ENCODE data around the gene DNMT1.
"Not testable (repeated sequence)": the region's sequence is repeated elsewhere in the genome, so short reads cannot be mapped to it uniquely, and the experiment has no call there.

The DNMT1 gene

GRCh38 chr19:10194500-10195198, at the start of gene DNMT1:
Gene DNMT1 (minus strand): TSS chr19:10194953. CDS start chr19:10194899, 54 bp downstream.
- FAIRE-seq (peak; percentile 66), DNase-seq (ENCODE audit: low spot score) (peak; percentile 94)

GRCh38 chr19:10243606-10244005, 48.9 kb upstream of the DNMT1 start:
- FAIRE-seq (no peak), DNase-seq (ENCODE audit: low spot score) (no peak)

DNA sequence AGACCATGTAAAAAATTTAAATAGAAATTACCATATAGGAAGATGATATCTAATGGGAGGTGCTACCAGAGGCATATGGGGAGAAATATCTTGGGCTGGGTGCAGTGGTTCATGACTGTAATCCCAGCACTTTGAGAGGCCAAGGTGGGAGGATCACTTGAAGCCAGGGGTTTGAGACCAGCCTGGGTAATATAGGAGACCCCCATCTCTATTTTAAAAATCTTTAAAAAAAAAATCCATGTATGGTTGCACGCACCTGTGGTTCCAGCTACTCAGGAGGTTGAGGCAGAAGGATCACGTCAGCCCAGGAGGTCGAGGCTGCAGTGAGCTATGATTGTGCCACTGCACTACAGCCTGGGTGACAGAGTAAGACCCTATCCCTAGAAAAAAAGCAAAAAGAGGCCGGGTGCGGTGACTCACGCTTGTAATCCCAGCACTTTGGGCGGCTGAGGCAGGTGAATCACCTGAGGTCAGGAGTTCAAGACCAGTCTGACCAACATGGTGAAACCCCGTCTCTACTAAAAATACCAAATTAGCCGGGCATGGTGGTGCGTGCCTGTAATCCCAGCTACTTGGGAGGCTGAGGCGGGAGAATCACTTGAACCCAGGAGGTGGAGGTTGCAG, 47.2 kb upstream of the DNMT1 start:
- DNase-seq (ENCODE audit: low spot score); FAIRE-seq: not testable (repeated sequence)

DNA sequence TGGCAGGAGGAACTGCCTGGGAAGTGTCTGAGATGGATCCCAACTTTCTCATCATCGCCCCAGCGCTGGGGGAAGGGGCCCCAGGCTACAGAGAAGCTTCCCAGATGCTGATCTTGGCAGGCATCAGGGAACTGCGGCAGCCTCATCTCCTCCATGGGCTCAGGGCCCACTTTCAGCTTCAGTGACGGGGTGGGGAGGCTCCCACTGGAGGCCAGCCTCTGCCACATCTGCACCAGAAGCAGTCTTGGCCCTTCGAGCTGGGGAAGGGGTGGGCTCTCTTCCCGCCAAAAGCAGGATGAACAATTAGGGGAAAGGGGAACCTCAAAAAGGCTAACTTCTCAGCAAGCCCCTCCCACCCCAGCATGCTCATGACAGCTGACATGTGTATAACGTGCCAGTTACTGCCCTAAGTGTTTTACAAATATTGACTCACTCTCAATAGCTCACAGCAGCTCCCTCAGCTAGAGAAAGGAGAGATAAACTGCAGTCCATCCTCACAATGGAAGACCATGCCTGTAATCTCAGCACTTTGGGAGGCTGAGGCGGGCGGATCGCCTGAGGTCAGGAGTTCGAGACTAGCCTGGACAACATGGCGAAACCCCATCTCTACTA, 43.5 kb upstream of the DNMT1 start:
- no peak for DNase-seq (ENCODE audit: low spot score)
- FAIRE-seq: no peak

DNA sequence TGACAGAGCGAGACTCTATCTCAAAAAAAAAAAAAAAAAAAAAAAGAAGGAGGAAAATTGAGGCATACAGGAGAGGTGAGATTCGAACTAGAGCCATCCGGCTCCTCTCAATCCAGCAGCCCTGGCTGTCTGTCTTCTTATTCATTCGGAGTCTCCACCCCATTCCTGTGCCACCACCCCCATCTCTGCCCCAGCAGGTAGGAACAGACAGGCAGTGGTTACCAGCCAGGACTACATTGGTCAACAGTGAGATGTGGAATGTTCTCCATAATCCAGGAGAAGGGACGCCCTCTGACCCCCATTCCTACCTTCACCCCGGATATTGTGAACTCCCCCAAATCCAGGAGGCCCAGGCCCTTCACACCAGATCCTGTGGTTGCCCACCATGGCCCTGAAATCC, 42.9 kb upstream of the DNMT1 start:
- FAIRE-seq (no peak), DNase-seq (ENCODE audit: low spot score) (no peak)

DNA sequence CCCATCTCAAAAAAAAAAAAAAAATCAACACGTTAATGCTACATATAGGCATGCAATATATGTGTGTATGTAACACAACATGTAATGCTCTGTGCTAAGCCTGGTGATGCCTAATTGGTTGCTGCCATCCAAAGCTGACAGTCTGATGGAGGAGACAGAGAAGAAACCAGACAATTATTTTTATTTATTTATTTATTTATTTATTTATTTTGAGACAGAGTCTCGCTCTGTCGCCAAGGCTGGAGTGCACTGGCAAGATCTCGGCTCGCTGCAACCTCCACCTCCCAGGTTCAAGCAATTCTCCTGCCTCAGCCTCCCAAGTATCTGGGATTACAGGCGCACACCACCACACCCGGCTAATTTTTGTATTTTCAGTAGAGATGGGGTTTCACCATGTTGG, 40.7 kb upstream of the DNMT1 start:
- not testable (repeated sequence) for DNase-seq (ENCODE audit: low spot score); FAIRE-seq

DNA sequence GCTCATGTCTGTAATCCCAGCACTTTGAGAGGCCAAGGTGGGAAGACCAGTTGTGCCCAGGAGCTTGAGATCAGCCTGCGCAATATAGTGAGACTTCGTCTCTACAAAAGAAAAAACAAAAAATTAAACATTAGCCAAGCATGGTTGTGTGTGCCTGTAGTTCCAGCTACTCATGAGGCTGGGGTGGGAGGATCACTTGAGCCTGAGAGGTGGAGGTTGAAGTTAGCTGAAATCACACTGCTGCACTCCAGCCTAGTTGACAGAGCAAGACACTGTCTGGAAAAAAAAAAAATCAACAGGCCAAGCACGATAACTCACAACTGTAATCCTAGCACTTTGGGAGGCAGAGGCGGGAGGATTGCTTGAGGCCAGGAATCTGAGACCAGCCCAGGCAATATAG, 40.2 kb upstream of the DNMT1 start:
- no peak for FAIRE-seq

GRCh38 chr19:10233946-10234345, 39.2 kb upstream of the DNMT1 start:
- no peak for DNase-seq (ENCODE audit: low spot score)
- FAIRE-seq: no peak

More for the DNA sequence above, 40.2 kb upstream of the DNMT1 start:
- DNase-seq (ENCODE audit: low spot score): no peak

DNA sequence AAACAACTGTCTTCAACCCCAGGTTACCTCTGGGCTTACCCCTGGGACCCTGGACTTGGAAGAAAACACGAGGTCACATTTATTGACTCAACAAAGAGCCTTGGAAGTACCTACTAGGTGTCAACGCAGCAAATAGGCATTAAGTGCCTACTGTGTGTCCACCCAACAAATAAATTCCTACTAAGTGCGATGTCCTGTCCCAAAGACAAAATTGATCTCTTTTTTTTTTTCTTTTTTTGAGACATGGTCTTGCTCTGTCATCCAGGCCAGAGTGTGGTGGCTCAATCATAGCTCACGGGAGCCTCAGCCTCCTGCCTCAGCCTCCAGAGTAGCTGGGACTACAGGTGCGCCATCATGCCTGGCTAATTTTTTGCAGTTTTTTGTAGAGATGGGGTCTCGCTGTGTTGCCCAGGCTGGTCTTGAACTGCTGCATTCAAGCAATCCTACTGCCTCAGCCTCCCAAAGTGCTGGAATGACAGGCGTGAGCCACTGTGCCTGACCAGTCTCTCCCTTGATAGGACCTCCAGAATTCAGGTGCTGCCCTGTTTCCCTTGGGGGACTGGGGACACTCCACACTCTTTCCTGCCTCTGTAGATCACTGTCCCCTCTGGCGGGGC, 37.0 kb upstream of the DNMT1 start:
- FAIRE-seq (no peak), DNase-seq (ENCODE audit: low spot score) (no peak)

DNA sequence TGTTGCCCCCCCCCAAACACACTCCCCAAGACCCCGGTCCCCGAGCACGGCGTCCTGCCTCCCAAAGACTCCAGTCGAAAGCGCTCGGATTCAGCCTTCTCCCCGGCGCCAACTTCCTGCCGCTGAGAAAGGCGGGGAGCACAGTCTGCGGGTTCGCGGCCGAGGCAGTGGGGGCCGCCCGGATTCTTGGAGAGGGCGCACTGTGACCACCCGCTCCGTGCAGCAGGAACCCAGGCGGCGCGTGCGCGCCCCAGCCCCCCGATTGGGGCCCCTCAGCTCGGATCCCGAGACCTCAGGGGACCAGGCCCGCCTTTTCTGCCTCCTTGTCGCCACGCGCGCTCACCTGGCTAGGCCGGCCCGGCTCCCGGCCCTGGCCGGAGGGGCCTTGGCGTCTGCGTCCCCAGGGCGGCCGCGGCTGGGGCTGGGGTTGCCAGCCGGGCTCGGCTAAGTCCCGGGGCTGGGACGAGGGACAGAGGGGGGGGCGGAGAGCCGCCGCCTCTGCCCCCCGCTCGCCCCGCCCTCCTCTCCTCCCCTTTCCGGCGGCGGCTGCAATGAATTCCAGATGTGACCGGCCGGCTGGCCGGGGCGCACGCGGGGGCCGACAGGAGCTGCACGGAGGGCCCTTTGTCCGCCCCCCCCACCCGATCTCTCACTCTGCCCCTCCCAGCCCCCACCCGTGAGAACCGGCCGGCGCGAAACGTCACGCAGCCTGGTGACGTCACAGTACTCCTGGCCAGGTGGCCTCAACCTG, 36.3 kb upstream of the DNMT1 start, which contains the start of gene S1PR2:
S1PR2 (minus strand) TSS at position 471 of the 751 bp plus-strand sequence. CDS start 6,426 bp downstream, outside the sequence.
- no peak for FAIRE-seq
- DNase-seq (ENCODE audit: low spot score): peak; percentile 12

- FAIRE-seq (no peak), DNase-seq (ENCODE audit: low spot score) (no peak)
Observed at GRCh38 chr19:10230173-10230860, 35.6 kb upstream of the DNMT1 start.

DNA sequence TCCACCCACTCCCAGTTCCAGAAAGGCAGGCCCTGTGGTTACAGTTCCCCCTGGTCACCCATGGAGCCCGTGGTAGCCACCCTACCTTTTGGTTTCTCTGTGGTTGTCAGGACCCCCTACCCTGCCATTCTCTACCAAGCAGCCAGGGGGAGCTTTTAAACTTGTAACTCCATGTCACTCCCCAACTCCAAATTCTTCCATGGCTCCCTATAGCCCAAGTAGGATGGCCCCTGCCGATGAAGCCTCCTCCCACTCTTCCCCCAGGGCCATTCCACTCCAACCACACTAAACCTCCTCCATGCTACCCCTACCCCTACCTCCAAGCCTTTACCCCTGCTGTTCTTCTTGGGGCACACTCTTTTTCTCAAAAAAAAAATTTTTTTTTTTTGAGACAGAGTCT, 34.2 kb upstream of the DNMT1 start:
- no peak for FAIRE-seq
- DNase-seq (ENCODE audit: low spot score): no peak

GRCh38 chr19:10228393-10228792, 33.6 kb upstream of the DNMT1 start:
- no peak for FAIRE-seq
- no peak for DNase-seq (ENCODE audit: low spot score)

DNA sequence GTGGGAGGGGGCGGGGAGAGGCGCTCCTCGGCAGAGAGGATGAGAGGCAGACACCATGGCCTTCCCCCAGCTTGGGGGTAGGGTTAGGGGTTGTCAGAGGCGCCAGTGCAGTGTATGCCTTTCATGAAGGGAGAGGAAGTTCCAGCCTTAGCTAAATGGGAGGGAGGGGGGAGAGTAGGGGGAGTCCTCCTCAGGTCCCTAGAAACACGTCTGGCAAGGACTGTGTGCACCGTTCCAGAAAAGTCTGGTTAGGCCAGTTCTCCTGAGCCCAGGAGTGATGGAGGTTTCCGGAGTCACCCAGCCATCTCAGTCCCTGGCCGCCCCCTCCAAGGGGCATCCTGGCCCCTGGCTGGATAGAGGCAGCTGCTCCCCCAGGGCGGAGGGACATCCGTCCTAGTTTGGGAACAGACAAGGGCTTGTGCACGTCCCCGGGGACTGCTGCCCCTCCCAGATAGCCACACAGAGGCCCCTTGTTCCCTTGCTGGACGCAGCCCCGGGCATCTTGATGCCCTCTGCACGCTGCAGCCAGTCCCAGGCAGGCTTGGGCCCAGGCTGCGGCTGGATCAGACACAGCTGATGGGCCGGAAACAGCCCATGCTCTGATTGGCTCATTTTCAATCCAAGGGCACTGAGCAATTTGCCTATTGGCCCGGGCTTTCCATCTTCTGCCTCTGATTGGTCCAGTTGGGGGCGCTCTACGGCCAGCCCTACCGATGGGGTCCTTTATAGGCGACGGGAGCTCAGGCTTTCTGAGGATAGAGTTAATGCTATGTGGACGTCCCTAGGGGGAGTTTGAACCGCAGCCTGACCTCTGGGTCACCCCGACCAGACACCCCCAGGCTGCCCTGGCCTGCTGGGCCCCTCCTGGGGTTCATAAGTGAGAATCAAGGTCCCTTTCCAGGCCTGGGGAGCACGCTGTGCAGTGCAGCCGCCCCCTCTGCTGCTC, 32.5 kb upstream of the DNMT1 start:
- DNase-seq (ENCODE audit: low spot score) (no peak), FAIRE-seq (no peak)

- FAIRE-seq (no peak), DNase-seq (ENCODE audit: low spot score) (no peak)
Observed at GRCh38 chr19:10226376-10227025, 31.7 kb upstream of the DNMT1 start.

GRCh38 chr19:10226021-10226375, 31.2 kb upstream of the DNMT1 start:
- FAIRE-seq: no peak

DNA sequence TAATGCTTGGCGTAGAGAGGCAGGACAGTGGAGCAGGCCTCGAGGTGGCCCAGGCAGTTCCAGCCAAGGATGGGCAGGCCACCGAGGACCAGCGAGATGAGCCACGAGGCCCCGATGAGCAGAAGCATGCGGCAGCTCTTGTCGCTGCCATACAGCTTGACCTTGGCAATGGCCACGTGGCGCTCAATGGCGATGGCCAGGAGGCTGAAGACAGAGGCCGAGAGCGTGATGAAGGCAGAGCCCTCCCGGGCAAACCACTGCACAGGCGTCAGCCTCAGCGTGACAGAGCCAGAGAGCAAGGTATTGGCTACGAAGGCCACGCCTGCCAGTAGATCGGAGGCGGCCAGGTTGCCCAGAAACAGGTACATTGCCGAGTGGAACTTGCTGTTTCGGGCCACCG, 29.6 kb upstream of the DNMT1 start:
- DNase-seq (ENCODE audit: low spot score) (no peak), FAIRE-seq (no peak)

More at GRCh38 chr19:10226021-10226375, 31.2 kb upstream of the DNMT1 start:
- DNase-seq (ENCODE audit: low spot score): no peak

DNA sequence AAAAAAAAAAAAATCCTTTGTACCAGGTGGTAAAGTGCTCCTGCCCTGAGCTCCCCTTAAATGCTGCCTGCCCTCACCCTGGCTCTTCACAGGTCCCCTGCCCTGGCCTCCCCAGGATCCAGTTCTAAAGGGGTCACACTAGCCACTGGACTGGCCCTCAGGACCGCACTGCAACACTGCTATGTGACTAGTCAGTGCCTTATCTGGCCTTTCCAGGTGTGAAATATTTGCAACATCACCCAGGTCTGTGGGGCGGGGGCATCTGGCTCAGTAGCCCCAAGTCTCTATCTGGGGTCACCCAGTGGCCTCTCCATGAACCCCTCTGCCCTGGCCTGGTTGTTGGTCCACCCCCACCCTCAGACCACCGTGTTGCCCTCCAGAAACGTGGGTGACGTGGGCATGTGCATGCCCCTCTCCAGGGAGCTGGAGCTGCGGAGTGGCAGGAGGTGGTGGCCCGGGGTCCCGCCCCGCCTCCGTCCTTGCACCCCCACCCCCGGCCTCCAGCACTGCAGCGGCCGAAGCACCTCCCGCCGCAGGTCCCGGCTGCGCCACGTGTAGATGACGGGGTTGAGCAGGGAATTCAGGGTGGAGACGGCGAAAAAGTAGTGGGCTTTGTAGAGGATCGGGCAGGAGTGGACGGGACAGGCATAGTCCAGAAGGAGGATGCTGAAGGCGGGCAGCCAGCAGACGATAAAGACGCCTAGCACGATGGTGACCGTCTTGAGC, 28.9 kb upstream of the DNMT1 start:
- no peak for DNase-seq (ENCODE audit: low spot score)
- FAIRE-seq: no peak

Measured in RCC 7860 (cell line).